Left ventricle myocardium superior (tissue), 1 donor: Measurements from ENCODE around the gene DPH3. TPM values are rescaled to one million over a fixed set of nuclear protein-coding genes. Genes with fewer than 3 reads are reported as not detected.
A peak's percentile ranks its signal among the peaks of the same experiment; 100 is the strongest.
"Not testable (repeated sequence)": the region's sequence is repeated elsewhere in the genome, so short reads cannot be mapped to it uniquely, and the experiment has no call there.

Experiments used
- ATAC-seq: fragments of 200-7000 bp; cut with Tn5 transposase; one replicate; pipeline ENCODE4 v1.9.1; 2020; ENCODE audit warnings: mild to moderate bottlenecking, moderate library complexity
- DNase-seq: peaks from one replicate; pipeline ENCODE4 v3.0.0-alpha.2; 2020
- intact Hi-C: fragments of 100-400 bp; cut with micrococcal nuclease; formaldehyde crosslinking; loops from one replicate; pipeline ENCODE4 v1.11.0; 2022
- long read RNA-seq: library from polyadenylated mRNA; unstranded; transcript quantifications from one replicate; pipeline ENCODE4 v2.0.0, GENCODE V29; 2021
- total RNA-seq: library from RNA; stranded (reverse); fragmentation: NEBNext Ultra II Directional; extraction: Animal tissue kit (Norgen Biotek cat#: 25700); gene quantifications from one replicate; pipeline ENCODE4 v1.2.1, GENCODE V29; 2021
- donor health status: DM: no; HTN: yes; CAD: no; lungs with severe emphysema.

The DPH3 gene
- total RNA-seq: 18.2 TPM
- long read RNA-seq, transcript DPH3-204 (3 exons, 3,131 nt): major isoform, 57 of 70 reads
- long read RNA-seq, transcript DPH3-202 (2 exons, 3,052 nt): minor isoform, 12 of 70 reads
- long read RNA-seq, partial matches to known transcripts: 1 of 70 reads
- long read RNA-seq, other reads (novel, unspliced or antisense): 0 of 70 reads

DNA sequence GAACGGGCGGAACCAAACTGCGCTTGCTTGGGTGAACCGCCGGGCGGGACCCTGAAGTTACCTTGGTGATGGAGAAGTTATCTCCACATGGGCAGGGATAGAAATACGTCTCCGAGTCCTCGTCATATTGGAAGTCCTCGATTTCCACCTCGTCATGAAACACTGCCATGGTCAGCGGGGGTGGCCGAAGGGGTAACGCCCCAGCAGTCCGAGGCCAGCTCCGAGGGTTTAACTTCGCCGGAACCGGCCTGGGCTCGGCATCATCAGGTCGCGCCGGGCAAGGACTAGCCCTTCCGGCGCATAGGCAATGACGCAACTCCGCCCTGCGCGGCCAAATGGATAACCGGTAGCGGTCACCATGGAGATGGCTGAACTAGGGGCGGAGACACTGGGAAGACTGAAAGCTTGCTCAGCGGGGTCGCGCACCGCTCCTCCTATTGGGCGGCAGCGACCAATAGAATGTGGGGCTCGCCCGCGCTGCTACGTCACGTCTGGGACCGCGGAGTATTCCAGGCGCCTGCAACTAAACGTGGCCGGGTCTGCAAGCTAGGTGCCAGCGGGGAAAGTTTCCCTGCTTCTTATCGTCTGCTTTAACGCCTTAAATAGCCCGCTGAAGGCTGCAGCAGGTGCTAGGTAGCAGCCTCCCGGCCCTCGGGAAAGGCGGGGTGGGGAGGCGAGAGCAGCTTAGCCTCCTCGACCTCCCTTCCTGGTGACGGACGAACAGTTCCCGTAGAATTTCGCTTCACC, at the start of gene DPH3, which contains the start of gene OXNAD1:
DPH3 (minus strand) TSS at position 236 of the 747 bp plus-strand sequence; CDS start at position 169, 67 bp downstream.
OXNAD1 (plus strand) TSS at position 505 of the 747 bp plus-strand sequence. CDS start 5,741 bp downstream, outside the sequence.
- peak; percentile 100 for DNase-seq
- intact Hi-C loops: no loop called here
- ATAC-seq: peak; percentile 99

GRCh38 chr3:16313886-16314645, 49.3 kb upstream of the DPH3 start:
- DNase-seq (no peak), ATAC-seq (no peak)
- intact Hi-C loops: no loop called here

DNA sequence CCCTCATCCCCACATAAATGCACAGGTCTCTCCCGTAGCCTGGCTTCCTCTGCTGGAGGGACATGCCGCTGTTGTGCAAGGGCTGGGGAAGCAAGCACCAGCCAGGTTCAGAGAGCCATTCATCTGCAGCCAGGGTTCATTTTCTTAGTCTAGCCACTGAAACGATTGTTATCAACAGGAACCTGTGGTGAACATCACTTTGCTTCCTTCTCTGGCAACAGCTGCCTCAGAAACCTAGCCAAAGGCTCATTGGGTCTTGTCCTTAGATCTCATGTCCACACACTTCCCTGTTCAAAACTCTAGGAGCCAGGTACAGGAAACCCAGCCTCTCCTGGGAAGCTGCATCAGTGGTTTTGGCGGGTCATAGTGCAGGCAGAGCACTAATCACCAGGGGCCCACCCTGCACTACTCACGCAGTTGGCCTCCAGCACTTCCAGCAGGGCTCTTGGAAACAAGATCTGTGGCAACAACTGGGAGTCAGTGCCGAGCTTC, 47.3 kb upstream of the DPH3 start:
- no peak for DNase-seq

DNA sequence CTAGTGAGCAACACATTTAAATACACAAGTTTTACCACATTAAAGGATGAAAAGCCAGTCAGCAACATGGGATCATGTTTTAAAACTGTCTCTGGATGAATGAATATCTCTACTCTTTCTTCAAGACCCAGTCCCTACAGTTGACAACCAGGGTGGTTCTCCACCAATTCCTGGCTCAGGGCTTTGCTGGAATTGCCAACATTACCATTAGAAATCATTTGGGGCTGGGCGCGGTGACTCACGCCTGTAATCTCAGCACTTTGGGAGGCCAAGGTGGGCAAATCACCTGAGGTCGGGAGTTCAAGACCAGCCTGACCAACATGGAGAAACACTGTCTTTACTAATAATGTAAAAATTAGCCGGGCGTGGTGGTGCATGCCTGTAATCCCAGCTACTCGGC, 45.7 kb upstream of the DPH3 start:
- intact Hi-C loops, DNase-seq, ATAC-seq: not testable (repeated sequence)

More for the DNA sequence above, 47.3 kb upstream of the DPH3 start:
- intact Hi-C loops: no loop called here
- ATAC-seq: peak; percentile 84

DNA sequence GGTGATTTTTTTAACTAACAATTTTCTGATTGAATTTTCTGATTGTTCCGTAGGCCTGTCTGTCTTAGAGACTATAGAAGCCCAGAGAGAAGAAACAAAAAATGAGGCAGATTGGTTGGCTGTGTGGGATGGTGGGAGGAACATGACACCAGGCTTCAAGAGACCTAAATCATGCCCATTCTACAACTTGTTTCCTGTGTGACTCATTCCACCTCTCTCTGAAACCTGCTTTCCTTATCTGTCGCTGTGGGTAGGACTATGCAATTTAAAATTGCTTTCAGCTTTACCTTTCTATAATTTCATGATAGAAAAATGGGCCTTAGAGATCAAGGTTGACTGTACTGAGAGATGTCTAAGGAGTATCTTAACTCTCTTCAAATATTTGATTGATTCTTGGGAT, 44.8 kb upstream of the DPH3 start:
- ATAC-seq (no peak), DNase-seq (no peak)
- intact Hi-C loops: no loop called here

DNA sequence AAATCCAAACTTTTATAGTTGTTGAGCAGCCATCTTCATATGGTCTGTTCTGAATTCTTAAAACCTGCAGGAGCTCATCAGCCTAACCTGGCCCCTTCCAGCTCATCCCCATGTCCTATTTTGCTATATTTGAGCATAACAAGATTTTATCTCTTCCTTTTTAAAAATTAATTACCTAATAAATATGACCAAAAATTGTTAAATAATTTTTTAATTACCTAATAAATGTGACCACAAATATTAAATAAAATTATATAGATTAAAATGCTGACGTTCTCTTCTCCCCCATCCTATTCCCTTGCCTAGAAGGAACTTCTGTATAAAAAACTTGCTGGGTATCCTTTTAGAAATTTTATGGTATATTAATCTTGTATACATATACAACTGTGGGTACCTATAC, 44.0 kb upstream of the DPH3 start:
- DNase-seq (no peak), ATAC-seq (no peak)
- intact Hi-C loops: no loop called here

DNA sequence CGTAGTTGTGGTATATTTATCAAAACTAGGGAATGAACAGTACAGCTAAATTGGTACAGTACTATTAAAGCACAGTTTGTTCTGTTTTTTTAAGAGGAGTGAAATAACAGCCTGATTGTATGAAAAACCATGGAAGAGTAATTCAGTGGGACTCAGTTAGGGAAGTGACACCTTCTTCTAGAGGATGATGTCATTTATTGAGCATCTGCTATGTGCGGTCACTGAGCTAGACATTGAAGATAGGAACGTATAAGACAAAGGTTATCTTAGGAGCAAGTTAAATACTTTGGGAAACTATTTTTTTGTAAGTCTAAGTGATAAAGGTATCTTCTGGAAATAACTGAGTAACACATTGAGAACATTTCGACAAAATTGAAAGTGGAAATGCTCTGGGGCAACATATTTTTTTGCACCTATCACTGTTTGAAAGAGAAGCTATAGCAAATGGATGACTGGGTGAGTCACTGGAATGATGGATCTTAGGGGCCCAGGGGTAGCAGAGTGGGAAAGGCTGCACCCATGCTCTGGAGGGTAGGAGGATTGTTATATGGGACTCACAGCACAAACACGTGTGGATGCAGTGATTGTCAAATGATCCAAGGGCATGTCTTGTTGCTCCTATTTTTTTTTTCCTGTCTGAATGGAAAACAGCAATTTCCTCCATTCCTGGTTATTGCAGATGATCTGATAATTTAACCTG, 43.2 kb upstream of the DPH3 start:
- DNase-seq (no peak), ATAC-seq (no peak)
- intact Hi-C loops: no loop called here

- DNase-seq: no peak
These were observed 40.4 kb upstream of the DPH3 start for GRCh38 chr3:16305111-16305541.

DNA sequence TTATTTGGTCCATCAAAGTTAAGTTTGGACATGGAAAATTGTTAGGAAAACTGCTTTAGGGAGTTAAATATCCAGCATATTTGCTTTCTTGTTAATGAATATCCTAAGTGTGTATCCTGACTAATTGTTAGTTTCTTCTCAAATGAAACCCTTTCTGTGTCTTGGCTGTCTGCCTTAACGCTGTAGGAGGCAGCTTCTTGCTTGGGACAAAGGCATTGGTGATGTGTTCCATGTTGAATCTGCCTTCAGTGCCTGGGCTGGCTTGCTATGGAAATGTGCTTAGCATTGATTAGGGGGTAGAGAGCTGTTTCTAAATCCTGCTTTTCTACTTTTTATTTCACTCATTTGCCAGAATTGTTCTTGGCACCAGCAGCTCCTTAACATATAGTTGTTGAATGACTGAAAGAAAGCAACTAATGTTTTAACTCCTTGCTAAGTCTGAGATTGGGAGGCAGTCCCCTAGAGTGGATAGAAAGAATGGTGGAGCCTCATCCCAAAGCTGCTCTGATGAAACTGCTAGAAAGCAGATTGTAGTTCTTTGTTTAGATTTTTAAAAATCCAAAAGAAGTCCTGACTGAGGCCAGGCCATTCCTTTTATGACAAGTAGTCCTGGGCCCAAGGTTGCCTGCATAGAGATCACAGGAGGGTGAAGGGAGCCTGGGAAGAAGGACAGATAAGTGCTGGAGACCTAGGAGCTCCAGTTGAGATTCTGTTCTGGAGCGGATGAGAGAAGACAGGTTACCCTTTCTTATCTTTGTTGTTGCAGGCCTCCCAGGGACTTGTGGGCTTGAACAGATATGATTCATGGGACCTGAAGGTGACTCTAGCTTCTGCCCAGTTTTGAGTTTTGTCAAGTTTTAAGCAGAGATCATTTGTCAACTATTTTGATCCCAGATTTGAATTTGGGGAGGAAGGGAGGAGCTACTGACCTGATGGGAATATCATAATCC, 39.6 kb upstream of the DPH3 start:
- intact Hi-C loops: no loop called here
- ATAC-seq (no peak), DNase-seq (no peak)

More at GRCh38 chr3:16305111-16305541, 40.4 kb upstream of the DPH3 start:
- peak; percentile 31 for ATAC-seq
- intact Hi-C loops: no loop called here

DNA sequence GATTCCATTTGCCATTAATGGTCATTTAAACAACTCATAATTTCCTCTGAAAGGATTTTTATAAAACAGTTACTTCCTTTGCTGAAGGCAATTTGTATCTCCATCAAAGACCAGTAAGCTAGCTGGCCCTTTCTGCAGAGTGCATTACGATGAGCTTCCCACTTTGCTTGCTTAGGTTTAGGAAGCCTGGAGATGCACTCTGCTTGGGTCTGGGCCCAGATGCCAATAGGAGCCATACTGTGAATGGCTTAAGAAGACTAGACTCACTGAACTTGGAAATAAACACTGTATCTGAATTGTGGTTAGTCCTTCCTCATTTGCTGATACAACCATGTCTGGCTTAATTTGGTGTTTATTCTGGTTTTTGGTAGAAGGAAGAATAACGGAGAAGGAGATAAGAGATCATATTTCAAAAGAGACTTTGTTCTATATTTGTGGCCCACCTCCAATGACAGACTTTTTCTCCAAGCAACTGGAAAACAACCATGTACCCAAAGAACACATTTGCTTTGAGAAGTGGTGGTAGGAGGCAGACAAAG, 38.4 kb upstream of the DPH3 start:
- ATAC-seq: no peak
- intact Hi-C loops: no loop called here
- no peak for DNase-seq

- ATAC-seq (no peak), DNase-seq (no peak)
- intact Hi-C loops: no loop called here
These were observed 37.4 kb upstream of the DPH3 start for GRCh38 chr3:16302082-16302631.

GRCh38 chr3:16301507-16301906, 36.8 kb upstream of the DPH3 start:
- DNase-seq (no peak), ATAC-seq (no peak)
- intact Hi-C loops: no loop called here

GRCh38 chr3:16300881-16301359, 36.2 kb upstream of the DPH3 start:
- DNase-seq: no peak
- intact Hi-C loops: no loop called here
- ATAC-seq: peak; percentile 34

DNA sequence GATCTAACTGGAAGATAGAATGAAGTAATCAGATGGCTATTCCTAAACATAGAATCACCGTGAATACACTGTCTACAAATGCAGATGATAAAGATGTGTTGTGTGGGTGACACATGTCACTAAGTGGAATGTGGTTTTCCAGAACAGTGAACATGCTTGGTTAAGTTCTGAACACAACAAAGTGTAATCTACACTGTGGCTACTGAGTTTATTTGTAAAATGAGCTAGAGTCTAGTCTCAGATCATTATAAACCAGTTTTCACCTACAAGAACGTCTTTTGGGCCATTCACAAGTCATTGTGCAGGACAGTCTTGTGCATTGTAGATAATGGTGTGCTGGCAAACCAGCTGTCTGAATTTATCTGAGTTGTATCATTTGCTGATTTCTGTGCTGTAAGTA, 35.6 kb upstream of the DPH3 start:
- ATAC-seq (no peak), DNase-seq (no peak)
- intact Hi-C loops: no loop called here

GRCh38 chr3:16299746-16300145, 35.0 kb upstream of the DPH3 start:
- ATAC-seq (no peak), DNase-seq (no peak)
- intact Hi-C loops: loop anchor here (10.0 kb wide), 1 partner anchor 225 kb away; no protein-coding TSS in a partner anchor

DNA sequence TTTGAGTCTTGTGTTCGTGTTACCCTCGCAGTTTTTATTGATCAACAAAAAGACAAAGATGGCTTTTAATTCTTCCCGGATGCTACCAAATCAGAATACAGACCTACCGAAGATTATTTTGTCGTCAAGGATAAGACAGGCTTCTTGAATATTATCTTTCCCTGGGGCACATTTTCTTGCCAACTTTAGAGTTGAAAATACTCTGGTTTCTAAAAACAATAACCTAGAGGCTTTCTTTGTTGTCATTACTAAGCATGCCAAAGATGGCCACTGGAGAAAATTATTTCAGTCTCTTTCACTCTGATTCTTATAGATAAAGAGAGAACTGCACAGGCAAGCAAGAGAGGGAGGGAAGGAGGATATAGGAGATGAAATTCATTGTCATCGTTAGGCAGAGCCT, 34.1 kb upstream of the DPH3 start:
- intact Hi-C loops: loop anchor here (10.0 kb wide), 1 partner anchor 226 kb away; no protein-coding TSS in a partner anchor
- ATAC-seq (no peak), DNase-seq (no peak)
